ENCODE results near the gene HP1BP3.

DNA sequence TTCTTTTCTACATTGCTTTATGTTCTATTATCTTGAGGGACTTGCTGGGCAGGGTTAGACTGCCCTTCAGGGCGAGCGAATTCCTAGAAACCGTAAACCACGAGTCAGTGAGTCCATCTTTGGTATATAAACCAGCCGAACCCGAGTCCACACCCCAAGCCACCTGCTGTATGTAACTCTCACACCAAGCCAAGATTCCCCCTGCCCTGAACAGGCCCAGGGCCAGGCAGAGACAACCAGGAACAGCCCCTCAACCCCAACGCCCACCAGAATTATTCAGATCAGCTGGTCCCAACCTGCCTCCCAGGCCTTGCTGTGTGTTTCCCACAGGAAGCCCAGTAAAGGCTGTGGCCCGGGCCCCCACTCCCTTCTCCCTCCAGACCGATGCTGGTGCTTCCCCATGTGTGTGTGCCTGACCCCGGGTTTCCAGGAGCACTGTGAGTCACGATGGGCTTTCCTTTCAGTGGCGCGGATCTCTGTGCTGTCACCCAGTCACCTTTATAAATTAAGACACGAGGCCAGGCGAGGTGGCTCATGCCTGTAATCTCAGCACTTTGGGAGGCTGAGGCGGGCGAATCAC is 86.4 kb downstream of the HP1BP3 start:
- TF ChIP-seq POLR2A (IDR thresholded peaks at IDR 0.05; ENCODE audit: low read depth) = no peak
- TF ChIP-seq, protein P1, sequence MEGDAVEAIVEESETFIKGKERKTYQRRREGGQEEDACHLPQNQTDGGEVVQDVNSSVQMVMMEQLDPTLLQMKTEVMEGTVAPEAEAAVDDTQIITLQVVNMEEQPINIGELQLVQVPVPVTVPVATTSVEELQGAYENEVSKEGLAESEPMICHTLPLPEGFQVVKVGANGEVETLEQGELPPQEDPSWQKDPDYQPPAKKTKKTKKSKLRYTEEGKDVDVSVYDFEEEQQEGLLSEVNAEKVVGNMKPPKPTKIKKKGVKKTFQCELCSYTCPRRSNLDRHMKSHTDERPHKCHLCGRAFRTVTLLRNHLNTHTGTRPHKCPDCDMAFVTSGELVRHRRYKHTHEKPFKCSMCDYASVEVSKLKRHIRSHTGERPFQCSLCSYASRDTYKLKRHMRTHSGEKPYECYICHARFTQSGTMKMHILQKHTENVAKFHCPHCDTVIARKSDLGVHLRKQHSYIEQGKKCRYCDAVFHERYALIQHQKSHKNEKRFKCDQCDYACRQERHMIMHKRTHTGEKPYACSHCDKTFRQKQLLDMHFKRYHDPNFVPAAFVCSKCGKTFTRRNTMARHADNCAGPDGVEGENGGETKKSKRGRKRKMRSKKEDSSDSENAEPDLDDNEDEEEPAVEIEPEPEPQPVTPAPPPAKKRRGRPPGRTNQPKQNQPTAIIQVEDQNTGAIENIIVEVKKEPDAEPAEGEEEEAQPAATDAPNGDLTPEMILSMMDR (IDR thresholded peaks at IDR 0.05) = no peak
